Stimulated activated effector memory CD8-positive, alpha-beta T cell treated with anti-CD3 and anti-CD28 coated beads, Interleukin-12 subunit alpha, Interleukin-12 subunit beta, amount 100 ng/mL, for 72 hours (primary cell): ENCODE data around the gene ETV4.

Experiments
- ATAC-seq: fragments of 150-1000 bp; cut with Tn5 transposase; 2 replicates; pipeline ENCODE4 v1.10.0; 2021
- DNase-seq, 2 donors: peaks; one replicate each; pipeline ENCODE4 v3.0.0; 2021 to 2022; ENCODE audit warnings: low spot score in 2 of 2
- H3K27ac Mint-ChIP-seq: one replicate; pipeline ENCODE4 v1.8.0; 2022; ENCODE audit warnings: mild to moderate bottlenecking, mixed read lengths
- H3K36me3 Mint-ChIP-seq: one replicate; pipeline ENCODE4 v1.8.0; 2022; ENCODE audit warnings: mild to moderate bottlenecking, mixed read lengths
- H3K4me1 Mint-ChIP-seq: one replicate; pipeline ENCODE4 v1.8.0; 2022; ENCODE audit warnings: mixed read lengths
- H3K4me3 Mint-ChIP-seq: one replicate; pipeline ENCODE4 v1.8.0; 2022; ENCODE audit warnings: mild to moderate bottlenecking, mixed read lengths
- H3K9me3 Mint-ChIP-seq: one replicate; pipeline ENCODE4 v1.8.0; 2022; ENCODE audit warnings: mixed read lengths

ETV4 gene

GRCh38 chr17:43577664-43578403, 31.7 kb upstream of the ETV4 start:
- DNase-seq (no peak), ATAC-seq (no peak)
- Mint-ChIP-seq H3K4me1 (peaks cover 15% of the 10 kb centered on the region), H3K27ac (no peak overlapping the region), H3K4me3 (no peak overlapping the region), H3K36me3 (no peaks in the 10 kb centered on the region), H3K9me3 (no peaks in the 10 kb centered on the region)

DNA sequence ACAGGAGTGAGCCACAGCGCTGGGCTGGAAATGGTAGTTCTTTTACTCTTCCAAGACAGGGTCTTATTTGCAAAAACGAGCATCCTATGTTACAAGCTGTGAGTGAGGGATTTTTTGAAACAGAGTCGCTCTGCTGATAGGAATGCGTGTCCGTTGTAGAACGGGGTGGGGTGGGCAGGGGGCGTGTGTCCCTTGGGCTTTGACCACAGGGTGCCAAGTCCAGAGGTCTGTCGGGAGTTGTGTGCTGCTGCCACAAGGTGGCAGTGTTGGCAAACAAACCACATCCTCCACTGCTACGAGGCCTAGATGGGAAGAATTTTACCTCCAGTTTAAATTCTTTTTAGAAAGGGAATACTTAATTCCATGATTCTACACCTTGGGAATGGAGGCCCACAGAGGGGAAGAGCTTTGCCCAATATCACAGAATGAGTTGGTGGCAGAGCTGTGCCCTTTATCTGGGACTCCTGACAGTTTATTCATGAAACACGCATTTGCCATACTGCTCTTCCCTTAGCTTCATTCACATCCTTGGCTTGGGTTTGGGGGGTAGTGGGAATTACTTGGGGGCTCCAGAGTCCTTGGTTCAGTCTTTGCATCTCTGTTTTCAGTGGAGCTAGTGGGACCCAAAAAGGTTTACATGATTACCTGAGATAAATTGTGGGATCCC, 30.6 kb upstream of the ETV4 start:
- DNase-seq (peak; percentile 36 to 74), ATAC-seq (peak; percentile 76)
- Mint-ChIP-seq H3K36me3 (no peaks in the 10 kb centered on the region), H3K4me1 (peaks cover 15% of the 10 kb centered on the region), H3K9me3 (no peaks in the 10 kb centered on the region), H3K4me3 (no peak overlapping the region), H3K27ac (no peak overlapping the region)

DNA sequence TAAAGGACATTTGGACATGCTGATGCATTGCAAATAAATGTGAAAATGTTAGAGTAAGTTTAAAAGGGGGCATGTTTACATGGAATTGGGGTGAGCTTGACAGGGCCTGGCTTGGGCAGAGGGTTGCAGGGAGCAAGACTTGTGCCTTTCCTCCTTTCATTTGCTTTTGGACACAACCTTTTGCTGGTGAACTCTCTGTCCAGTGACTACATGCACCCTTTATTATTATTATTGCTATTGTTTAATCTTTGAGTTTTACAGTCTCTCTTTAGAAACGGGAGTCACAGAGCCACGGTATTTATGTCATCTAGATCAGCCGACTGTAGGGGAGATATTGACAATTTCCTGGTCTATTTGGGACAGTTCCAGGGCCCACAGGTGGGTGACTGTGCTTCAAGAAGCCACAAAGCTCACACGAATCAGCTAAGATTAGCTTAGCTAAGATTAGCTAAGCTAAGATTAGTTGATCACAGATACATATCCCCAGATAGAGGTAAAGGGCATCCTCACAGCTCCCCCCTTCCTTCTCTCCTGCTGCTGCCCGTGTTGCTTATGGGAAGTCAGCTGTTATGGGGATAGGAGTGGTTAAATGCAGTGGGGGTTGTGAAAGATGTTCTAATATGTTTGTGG, 28.9 kb upstream of the ETV4 start:
- H3K4me3 Mint-ChIP-seq: no peak overlapping the region
- H3K36me3 Mint-ChIP-seq: no peaks in the 10 kb centered on the region
- ATAC-seq: no peak

DNA sequence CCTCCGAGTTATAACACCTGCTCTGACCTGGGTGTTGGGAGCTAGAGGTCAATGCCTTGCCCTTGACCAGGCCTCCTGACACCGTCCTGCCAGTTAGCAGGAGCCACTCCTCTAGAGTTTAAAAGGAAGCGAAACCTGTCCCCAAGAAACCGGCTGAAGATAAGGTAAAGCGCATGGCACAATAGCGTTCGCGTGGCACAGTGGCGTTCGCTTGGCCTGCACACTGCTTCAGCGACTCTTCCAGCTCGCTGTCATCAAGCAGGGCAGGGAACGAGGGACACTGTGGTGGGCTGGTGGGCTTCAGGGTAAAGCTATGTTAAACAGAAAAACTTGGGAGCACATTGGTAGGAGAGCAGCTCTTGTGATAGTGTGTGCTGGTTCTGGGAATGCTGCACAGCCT, 28.2 kb upstream of the ETV4 start:
- DNase-seq (no peak), ATAC-seq (no peak)
- no peak overlapping the region for H3K4me3 Mint-ChIP-seq
- no peaks in the 10 kb centered on the region for H3K36me3 Mint-ChIP-seq
- no peaks in the 10 kb centered on the region for H3K9me3 Mint-ChIP-seq
- H3K27ac Mint-ChIP-seq: no peak overlapping the region
- H3K4me1 Mint-ChIP-seq: peaks cover 10% of the 10 kb centered on the region

More for the DNA sequence above, 28.9 kb upstream of the ETV4 start:
- Mint-ChIP-seq H3K9me3 (no peaks in the 10 kb centered on the region), H3K4me1 (peaks cover 15% of the 10 kb centered on the region), H3K27ac (no peak overlapping the region)
- DNase-seq: no peak

GRCh38 chr17:43573579-43574321, 27.6 kb upstream of the ETV4 start:
- Mint-ChIP-seq H3K4me3 (no peak overlapping the region), H3K27ac (no peak overlapping the region)
- no peak for ATAC-seq

DNA sequence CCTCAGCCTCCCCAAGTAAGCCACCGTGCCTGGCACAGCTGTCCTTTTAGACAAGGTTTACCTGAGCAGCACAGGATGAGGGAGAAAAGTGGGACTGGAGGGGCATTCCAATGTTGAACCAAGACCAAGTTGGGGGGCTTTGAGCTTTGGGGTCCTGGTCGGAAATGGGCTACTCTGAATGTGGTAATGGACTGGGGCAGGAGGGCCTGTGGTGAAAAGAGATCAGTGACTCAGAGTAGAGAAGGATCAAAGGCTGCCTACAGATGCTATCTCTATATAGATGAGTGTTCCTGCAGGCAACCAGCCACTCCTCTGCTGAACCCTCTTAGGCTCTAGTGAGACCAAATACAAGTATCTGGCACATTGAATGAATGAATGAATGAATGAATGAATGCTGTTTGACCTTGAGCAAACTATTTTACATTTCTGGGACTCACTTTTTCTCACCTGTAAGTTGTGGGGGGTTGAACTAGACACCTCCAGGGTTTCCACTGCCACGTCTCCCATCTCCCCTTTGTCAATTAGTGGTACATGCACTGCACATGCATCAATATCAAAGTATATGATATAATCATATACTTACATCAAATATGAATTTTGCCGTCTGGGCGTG, 26.3 kb upstream of the ETV4 start:
- H3K4me3 Mint-ChIP-seq: no peak overlapping the region
- no peaks in the 10 kb centered on the region for H3K4me1 Mint-ChIP-seq
- peak; percentile 48 for ATAC-seq
- no peak for DNase-seq
- H3K9me3 Mint-ChIP-seq: no peaks in the 10 kb centered on the region
- H3K27ac Mint-ChIP-seq: no peak overlapping the region
- H3K36me3 Mint-ChIP-seq: no peaks in the 10 kb centered on the region

More at GRCh38 chr17:43573579-43574321, 27.6 kb upstream of the ETV4 start:
- no peaks in the 10 kb centered on the region for H3K36me3 Mint-ChIP-seq
- H3K4me1 Mint-ChIP-seq: peaks cover 4% of the 10 kb centered on the region
- H3K9me3 Mint-ChIP-seq: no peaks in the 10 kb centered on the region
- DNase-seq: no peak

DNA sequence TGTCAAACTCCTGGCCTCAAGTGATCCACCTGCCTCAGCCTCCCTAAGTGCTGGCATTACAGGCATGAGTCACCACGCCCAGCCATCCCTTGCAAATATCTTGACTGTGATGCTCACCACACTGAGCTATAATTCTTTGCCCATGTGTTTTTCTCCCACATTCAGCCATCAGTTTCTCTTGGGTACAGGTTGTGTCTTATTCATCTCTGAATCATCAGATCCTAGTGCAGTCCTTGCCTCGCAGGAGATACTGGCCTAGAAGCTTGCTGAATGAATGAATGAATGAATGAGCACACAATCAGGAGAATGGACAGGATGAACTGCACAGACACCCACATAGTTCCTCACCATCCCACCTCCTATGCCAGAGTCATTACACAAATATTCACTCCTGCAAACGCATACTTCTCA, 24.4 kb upstream of the ETV4 start:
- ATAC-seq: peak; percentile 69
- DNase-seq: no peak

GRCh38 chr17:43568506-43569082, 22.5 kb upstream of the ETV4 start:
- ATAC-seq: no peak
- no peak overlapping the region for H3K27ac Mint-ChIP-seq
- H3K4me3 Mint-ChIP-seq: no peak overlapping the region
- no peak for DNase-seq
- H3K36me3 Mint-ChIP-seq: no peaks in the 10 kb centered on the region
- H3K4me1 Mint-ChIP-seq: no peaks in the 10 kb centered on the region
- no peaks in the 10 kb centered on the region for H3K9me3 Mint-ChIP-seq

More for the DNA sequence above, 24.4 kb upstream of the ETV4 start:
- H3K9me3 Mint-ChIP-seq: no peaks in the 10 kb centered on the region
- H3K27ac Mint-ChIP-seq: no peak overlapping the region
- no peak overlapping the region for H3K4me3 Mint-ChIP-seq
- H3K4me1 Mint-ChIP-seq: no peaks in the 10 kb centered on the region
- no peaks in the 10 kb centered on the region for H3K36me3 Mint-ChIP-seq

DNA sequence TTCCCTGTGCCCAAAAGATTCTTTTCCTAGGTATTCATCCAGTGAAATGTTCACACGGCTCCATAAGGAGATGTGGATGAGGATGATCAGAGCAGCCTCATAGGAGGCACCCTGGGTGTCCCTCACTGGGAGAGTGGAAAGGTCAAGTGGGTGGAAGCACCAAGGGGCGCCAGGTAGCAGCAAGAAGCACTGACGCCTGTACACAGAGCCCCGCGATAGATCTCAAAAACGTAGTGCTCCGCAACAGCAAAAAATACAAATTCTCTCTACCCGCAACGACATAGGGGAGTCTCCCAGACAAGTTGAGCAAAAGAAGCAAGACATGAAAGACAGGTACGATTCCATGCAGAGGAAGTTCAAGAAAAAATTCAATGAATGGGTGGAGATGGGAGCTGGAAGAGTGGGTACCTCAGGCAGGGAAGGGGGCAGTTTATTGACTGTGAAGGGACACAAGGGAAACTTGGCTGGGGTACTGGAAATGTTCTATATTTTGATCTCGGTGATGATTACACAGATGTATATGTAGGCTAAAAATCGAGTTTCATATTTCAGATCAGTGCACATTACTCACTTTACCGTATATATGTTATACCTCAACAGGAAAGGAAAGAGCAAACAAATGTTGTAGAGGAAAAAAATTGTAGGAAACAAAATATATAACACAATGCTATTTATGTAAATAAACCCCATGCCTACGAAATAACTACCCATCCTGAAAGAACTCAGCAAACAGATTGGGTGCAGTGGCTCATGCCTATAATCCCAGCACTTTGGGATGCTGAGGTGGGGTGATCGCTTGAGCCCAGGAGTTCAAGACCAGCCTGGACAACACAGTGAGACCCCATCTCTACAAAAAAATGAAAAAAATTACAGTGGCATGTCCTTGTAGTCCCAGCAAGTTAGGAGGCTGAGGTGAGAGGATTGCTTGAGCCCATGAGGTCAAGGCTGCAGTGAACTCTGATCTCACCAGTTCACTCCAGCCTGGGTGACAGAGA, 17.8 kb upstream of the ETV4 start:
- Mint-ChIP-seq H3K36me3 (no peaks in the 10 kb centered on the region), H3K27ac (no peak overlapping the region), H3K4me1 (no peaks in the 10 kb centered on the region), H3K4me3 (no peak overlapping the region), H3K9me3 (no peaks in the 10 kb centered on the region)
- DNase-seq: no peak
- no peak for ATAC-seq

GRCh38 chr17:43562679-43563599, 16.8 kb upstream of the ETV4 start:
- no peaks in the 10 kb centered on the region for H3K36me3 Mint-ChIP-seq
- H3K4me3 Mint-ChIP-seq: no peak overlapping the region
- DNase-seq (no peak), ATAC-seq (no peak)
- no peaks in the 10 kb centered on the region for H3K4me1 Mint-ChIP-seq
- no peaks in the 10 kb centered on the region for H3K9me3 Mint-ChIP-seq
- H3K27ac Mint-ChIP-seq: no peak overlapping the region

GRCh38 chr17:43560461-43561427, 14.6 kb upstream of the ETV4 start:
- no peak for DNase-seq
- Mint-ChIP-seq H3K9me3 (no peaks in the 10 kb centered on the region), H3K4me3 (no peak overlapping the region), H3K4me1 (peaks cover 6% of the 10 kb centered on the region), H3K27ac (no peak overlapping the region), H3K36me3 (no peaks in the 10 kb centered on the region)
- ATAC-seq: peak; percentile 45

GRCh38 chr17:43559161-43559816, 13.1 kb upstream of the ETV4 start:
- Mint-ChIP-seq H3K4me1 (peaks cover 6% of the 10 kb centered on the region), H3K27ac (no peak overlapping the region), H3K36me3 (no peaks in the 10 kb centered on the region), H3K9me3 (no peaks in the 10 kb centered on the region), H3K4me3 (no peak overlapping the region)
- DNase-seq (no peak), ATAC-seq (no peak)
